ENCODE measurements around the gene TSPAN13.

Gene TSPAN13

GRCh38 chr7:16780596-16780995 lies 27.0 kb downstream of the TSPAN13 start:
- TF ChIP-seq EZH2 (IDR thresholded peaks at IDR 0.05; ENCODE audit: borderline replicate concordance, low read depth, low read length, severe bottlenecking) (no peak), CTCF (IDR thresholded peaks at IDR 0.05; ENCODE audit: borderline replicate concordance, extremely low read depth, low read length, poor library complexity, severe bottlenecking) (no peak)
- Histone ChIP-seq H3K36me3 (ENCODE audit: insufficient read depth, low read length) (no peaks in the 10 kb centered on the region), H3K4me1 (ENCODE audit: insufficient read depth, low read length) (no peaks in the 10 kb centered on the region), H3K27me3 (ENCODE audit: insufficient read depth, low read length, poor library complexity) (no peaks in the 10 kb centered on the region), H3K4me3 (ENCODE audit: low read depth in 1 of 2, low read length in 2 of 2) (no peak overlapping the region), H3K9me3 (ENCODE audit: insufficient read depth, low read length, severe bottlenecking) (no peaks in the 10 kb centered on the region), H3K27ac (ENCODE audit: low read length) (no peak overlapping the region), H3K79me2 (ENCODE audit: insufficient read depth, low read length) (no peaks in the 10 kb centered on the region), H3K4me2 (ENCODE audit: insufficient read depth, low read length) (no peak overlapping the region), H3K9ac (ENCODE audit: low read depth, low read length) (no peak overlapping the region), H2AFZ (ENCODE audit: low read depth, low read length) (no peak overlapping the region), H4K20me1 (ENCODE audit: insufficient read depth, low read length) (no peaks in the 10 kb centered on the region)
- DNase-seq (no peak), ATAC-seq (ENCODE audit: insufficient read depth, low read depth) (no peak)

GRCh38 chr7:16785321-16785720 lies 31.8 kb downstream of the TSPAN13 start:
- H3K9me3 ChIP-seq (ENCODE audit: insufficient read depth, low read length, severe bottlenecking) = no peaks in the 10 kb centered on the region
- TF ChIP-seq CTCF (IDR thresholded peaks at IDR 0.05; ENCODE audit: borderline replicate concordance, extremely low read depth, low read length, poor library complexity, severe bottlenecking) (no peak), EZH2 (IDR thresholded peaks at IDR 0.05; ENCODE audit: borderline replicate concordance, low read depth, low read length, severe bottlenecking) (no peak)
- no peaks in the 10 kb centered on the region for H4K20me1 ChIP-seq (ENCODE audit: insufficient read depth, low read length)
- no peak for DNase-seq
- H2AFZ ChIP-seq (ENCODE audit: low read depth, low read length) = no peak overlapping the region
- no peak overlapping the region for H3K27ac ChIP-seq (ENCODE audit: low read length)
- ATAC-seq (ENCODE audit: insufficient read depth, low read depth) = no peak
- no peak overlapping the region for H3K4me2 ChIP-seq (ENCODE audit: insufficient read depth, low read length)
- no peaks in the 10 kb centered on the region for H3K27me3 ChIP-seq (ENCODE audit: insufficient read depth, low read length, poor library complexity)
- H3K36me3 ChIP-seq (ENCODE audit: insufficient read depth, low read length) = no peaks in the 10 kb centered on the region
- no peak overlapping the region for H3K4me3 ChIP-seq (ENCODE audit: low read depth in 1 of 2, low read length in 2 of 2)
- no peak overlapping the region for H3K9ac ChIP-seq (ENCODE audit: low read depth, low read length)
- no peaks in the 10 kb centered on the region for H3K4me1 ChIP-seq (ENCODE audit: insufficient read depth, low read length)
- H3K79me2 ChIP-seq (ENCODE audit: insufficient read depth, low read length) = no peaks in the 10 kb centered on the region

GRCh38 chr7:16785846-16786245 lies 32.3 kb downstream of the TSPAN13 start:
- Histone ChIP-seq H2AFZ (ENCODE audit: low read depth, low read length) (no peak overlapping the region), H3K36me3 (ENCODE audit: insufficient read depth, low read length) (no peaks in the 10 kb centered on the region), H3K4me2 (ENCODE audit: insufficient read depth, low read length) (no peak overlapping the region), H3K4me1 (ENCODE audit: insufficient read depth, low read length) (no peaks in the 10 kb centered on the region), H3K4me3 (ENCODE audit: low read depth in 1 of 2, low read length in 2 of 2) (no peak overlapping the region), H3K9ac (ENCODE audit: low read depth, low read length) (no peak overlapping the region), H4K20me1 (ENCODE audit: insufficient read depth, low read length) (no peaks in the 10 kb centered on the region), H3K27ac (ENCODE audit: low read length) (no peak overlapping the region), H3K9me3 (ENCODE audit: insufficient read depth, low read length, severe bottlenecking) (no peaks in the 10 kb centered on the region), H3K79me2 (ENCODE audit: insufficient read depth, low read length) (no peaks in the 10 kb centered on the region), H3K27me3 (ENCODE audit: insufficient read depth, low read length, poor library complexity) (no peaks in the 10 kb centered on the region)
- DNase-seq (no peak), ATAC-seq (ENCODE audit: insufficient read depth, low read depth) (no peak)
- TF ChIP-seq EZH2 (IDR thresholded peaks at IDR 0.05; ENCODE audit: borderline replicate concordance, low read depth, low read length, severe bottlenecking) = no peak
- no peak for TF ChIP-seq CTCF (IDR thresholded peaks at IDR 0.05; ENCODE audit: borderline replicate concordance, extremely low read depth, low read length, poor library complexity, severe bottlenecking)

- Histone ChIP-seq H4K20me1 (ENCODE audit: insufficient read depth, low read length) (no peaks in the 10 kb centered on the region), H3K36me3 (ENCODE audit: insufficient read depth, low read length) (no peaks in the 10 kb centered on the region), H3K4me1 (ENCODE audit: insufficient read depth, low read length) (no peaks in the 10 kb centered on the region), H3K9me3 (ENCODE audit: insufficient read depth, low read length, severe bottlenecking) (no peaks in the 10 kb centered on the region), H3K4me2 (ENCODE audit: insufficient read depth, low read length) (no peak overlapping the region), H3K27me3 (ENCODE audit: insufficient read depth, low read length, poor library complexity) (no peaks in the 10 kb centered on the region), H3K27ac (ENCODE audit: low read length) (no peak overlapping the region), H3K9ac (ENCODE audit: low read depth, low read length) (no peak overlapping the region), H2AFZ (ENCODE audit: low read depth, low read length) (no peak overlapping the region), H3K79me2 (ENCODE audit: insufficient read depth, low read length) (no peaks in the 10 kb centered on the region), H3K4me3 (ENCODE audit: low read depth in 1 of 2, low read length in 2 of 2) (no peak overlapping the region)
- DNase-seq (no peak), ATAC-seq (ENCODE audit: insufficient read depth, low read depth) (no peak)
- no peak for TF ChIP-seq EZH2 (IDR thresholded peaks at IDR 0.05; ENCODE audit: borderline replicate concordance, low read depth, low read length, severe bottlenecking)
- TF ChIP-seq CTCF (IDR thresholded peaks at IDR 0.05; ENCODE audit: borderline replicate concordance, extremely low read depth, low read length, poor library complexity, severe bottlenecking) = no peak
Measured at GRCh38 chr7:16786257-16786656, 32.7 kb downstream of the TSPAN13 start.

Data from DND-41 (cell line).